SK-N-MC (cell line): ENCODE data around the gene WBP1L.

Source experiments
- EZH2 ChIP-seq: fragments of 200-600 bp; sonication (generic); IDR thresholded peaks from one replicate; pipeline ENCODE4 v1.6.1; 2017; ENCODE audit warnings: antibody characterized with exemption
- FOXP2 ChIP-seq: optimal IDR thresholded peaks from 2 replicates; pipeline ENCODE3; 2011; ENCODE audit warnings: mild to moderate bottlenecking, moderate library complexity; ENCODE audit not compliant: insufficient read depth; ENCODE audit errors: extremely low read length, control extremely low read depth
- POLR2AphosphoS5 ChIP-seq: IDR thresholded peaks from 2 replicates; pipeline ENCODE4 v1.6.1; 2012; ENCODE audit warnings: mild to moderate bottlenecking, low read depth, low read length, borderline replicate concordance

GRCh38 chr10:102808380-102808779 lies 64.6 kb downstream of the WBP1L start:
- TF ChIP-seq POLR2AphosphoS5 = no peak
- no peak for TF ChIP-seq EZH2
- no peak for TF ChIP-seq FOXP2
